ENCODE results near the gene KLHL5.
A peak's percentile ranks its signal among the peaks of the same experiment; 100 is the strongest.

KLHL5 gene

GRCh38 chr4:39044364-39044955 lies 17.6 kb upstream of the KLHL5 start:
- peak; percentile 87 for DNase-seq (ENCODE audit: low read depth, low spot score)

DNA sequence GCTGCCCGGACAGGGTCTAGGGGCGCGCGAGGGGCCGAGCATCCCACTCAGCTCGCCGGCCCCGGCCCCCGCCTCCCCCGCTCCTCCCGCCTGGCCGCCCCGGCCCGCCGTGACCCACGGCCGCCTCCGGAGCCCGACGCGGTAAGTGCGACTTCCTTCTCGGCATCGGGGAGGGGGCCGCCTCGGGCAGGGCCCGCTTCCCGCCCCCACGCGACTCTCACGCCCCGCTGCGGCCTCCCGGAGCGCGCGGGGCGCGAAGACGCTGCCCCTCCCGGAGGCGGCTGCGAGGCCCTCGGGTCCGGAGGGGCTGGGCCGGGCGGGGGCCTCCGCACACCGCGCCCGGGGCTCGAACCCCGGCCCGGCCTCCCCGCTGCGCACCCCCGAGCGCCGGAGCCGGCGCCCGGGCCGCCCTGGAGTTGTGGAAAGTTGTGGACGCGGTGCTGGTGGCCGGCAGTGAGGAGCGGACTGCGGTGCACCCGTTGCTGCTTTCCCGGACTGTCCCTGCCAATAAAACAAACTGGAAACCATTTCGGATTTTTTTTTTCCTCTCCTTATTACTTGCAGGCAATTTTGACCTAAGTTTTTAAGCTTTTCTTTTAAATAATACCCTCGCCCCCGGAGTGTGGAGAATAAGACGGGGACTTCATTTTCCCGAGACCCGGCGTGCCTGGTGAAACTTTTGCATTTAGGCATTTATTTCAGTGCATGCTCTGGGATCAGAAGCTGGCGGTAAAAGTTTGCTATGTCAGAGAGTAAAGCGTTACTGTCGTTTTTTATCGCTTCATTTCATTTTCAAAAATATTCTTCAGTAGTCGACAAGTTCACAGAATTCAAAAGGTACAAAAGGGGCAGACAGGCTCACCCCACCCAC lies 16.8 kb upstream of the KLHL5 start:
- no peak for DNase-seq (ENCODE audit: low read depth, low spot score)

- DNase-seq (ENCODE audit: low read depth, low spot score), result no peak
These were observed 16.2 kb upstream of the KLHL5 start for GRCh38 chr4:39045827-39046221.

DNA sequence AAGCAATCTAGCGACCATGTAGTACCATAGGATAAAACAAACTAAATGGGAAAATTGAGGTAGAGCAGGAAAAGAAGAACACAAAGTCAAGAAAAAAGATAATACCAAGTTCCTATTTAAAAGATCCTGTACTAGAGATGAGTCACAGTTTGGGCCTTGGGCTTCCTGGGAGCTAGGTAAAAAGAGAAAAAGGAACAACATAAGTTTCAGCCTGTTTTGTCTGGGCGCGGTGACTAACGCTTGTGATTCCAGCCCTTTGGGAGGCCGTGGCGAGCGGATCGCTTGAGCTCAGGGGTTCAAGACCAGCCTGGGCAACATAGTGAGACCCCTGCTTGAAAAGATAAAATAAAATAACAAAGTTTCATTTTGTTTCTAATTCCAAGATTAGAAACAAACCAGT lies 15.8 kb upstream of the KLHL5 start:
- DNase-seq (ENCODE audit: low read depth, low spot score), result no peak

GRCh38 chr4:39047681-39048080 lies 14.4 kb upstream of the KLHL5 start:
- no peak for DNase-seq (ENCODE audit: low read depth, low spot score)

GRCh38 chr4:39048311-39048710 lies 13.7 kb upstream of the KLHL5 start:
- no peak for DNase-seq (ENCODE audit: low read depth, low spot score)

DNA sequence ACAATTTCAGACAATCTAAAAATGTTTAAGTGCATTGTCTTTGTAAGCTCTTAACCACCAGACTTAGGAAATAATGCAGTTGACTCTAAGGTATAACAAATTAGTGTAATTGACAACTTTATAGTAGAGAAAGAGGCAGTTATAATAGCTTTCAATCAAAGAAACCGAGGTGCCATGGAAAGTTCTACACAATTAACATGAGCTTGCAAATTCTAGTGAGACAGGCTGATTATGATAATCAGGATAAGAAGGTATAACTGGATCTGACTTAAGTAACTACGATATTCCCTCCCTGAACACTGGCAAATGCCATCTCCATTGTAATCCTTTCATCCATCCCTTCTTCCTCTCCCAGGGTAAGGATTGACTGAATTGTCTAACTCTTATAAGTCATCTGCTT lies 11.4 kb upstream of the KLHL5 start:
- no peak for DNase-seq (ENCODE audit: low read depth, low spot score)

DNA sequence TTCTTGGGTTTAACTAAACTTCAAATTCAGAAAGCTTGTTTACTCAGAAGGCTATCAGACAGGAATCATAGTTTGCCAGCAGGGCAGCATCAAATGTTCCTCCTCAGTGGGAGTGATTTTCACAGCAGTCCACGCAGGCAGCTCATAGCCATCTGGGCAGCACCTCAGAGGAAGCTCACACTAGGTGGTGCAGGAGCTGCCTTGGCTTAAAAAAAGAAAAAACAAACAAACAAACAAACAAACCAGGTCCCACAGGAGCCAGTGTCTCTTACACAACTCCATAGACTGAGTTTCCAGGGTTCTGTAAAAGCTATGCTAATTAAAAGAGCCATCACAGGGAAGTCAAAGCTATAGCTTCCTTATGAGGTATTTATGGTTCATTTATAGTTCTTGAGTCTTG lies 10.5 kb upstream of the KLHL5 start:
- DNase-seq (ENCODE audit: low read depth, low spot score), result no peak

DNA sequence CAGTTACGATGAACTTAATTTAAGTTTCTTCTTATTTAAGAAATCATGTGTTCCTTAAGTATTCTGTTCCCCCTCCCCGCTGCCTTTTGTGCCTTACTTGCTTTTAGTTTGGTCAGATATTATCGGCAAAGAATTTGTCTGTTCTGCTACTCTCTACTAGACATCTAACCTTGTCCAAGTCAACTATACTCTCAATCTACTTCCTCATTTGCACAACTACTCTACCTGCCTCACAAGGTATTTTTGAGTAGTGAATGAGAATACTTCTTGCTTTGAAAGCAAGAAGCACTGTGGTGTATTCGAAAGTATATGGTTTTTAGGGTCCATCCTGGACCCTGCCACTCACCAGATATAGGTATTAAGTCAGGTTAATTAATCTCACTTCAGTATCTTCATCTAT lies 8.0 kb upstream of the KLHL5 start:
- no peak for DNase-seq (ENCODE audit: low read depth, low spot score)

- no peak for DNase-seq (ENCODE audit: low read depth, low spot score)
These were observed 7.5 kb upstream of the KLHL5 start for GRCh38 chr4:39054497-39054896.

GRCh38 chr4:39056023-39056422 lies 6.0 kb upstream of the KLHL5 start:
- DNase-seq (ENCODE audit: low read depth, low spot score), result no peak

GRCh38 chr4:39061457-39061856 lies 575 bp upstream of the KLHL5 start:
- no peak for DNase-seq (ENCODE audit: low read depth, low spot score)

DNA sequence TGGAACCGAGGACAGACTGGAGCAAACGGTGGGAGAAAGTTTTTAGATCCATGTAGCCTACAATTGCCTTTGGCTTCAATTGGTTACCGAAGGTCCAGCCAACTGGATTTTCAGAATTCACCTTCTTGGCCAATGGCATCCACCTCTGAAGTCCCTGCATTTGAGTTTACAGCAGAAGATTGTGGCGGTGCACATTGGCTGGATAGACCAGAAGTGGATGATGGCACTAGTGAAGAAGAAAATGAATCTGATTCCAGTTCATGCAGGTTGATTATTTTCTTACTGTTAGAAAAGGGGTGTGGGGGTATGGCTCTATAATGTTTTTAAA lies 702 bp downstream of the KLHL5 start:
- no peak for DNase-seq (ENCODE audit: low read depth, low spot score)

DNA sequence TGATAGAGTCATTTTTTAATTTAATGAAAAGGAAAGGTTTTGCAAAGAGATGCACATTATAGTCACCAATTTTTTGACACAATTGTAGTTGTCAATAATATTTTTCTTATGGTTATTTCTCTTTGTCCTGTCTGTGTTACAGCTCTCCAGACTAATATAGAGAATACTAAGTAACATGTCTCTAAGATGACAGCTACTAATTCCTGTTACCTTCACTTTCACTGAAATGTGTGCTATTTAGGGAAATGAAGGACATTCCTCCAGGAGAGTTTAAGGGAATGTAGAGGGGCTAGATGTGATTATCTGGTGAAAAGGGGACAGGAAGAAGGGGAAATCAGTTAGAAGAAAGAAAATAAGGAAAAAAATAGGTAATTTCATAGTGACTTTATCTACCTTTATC lies 1.4 kb downstream of the KLHL5 start:
- DNase-seq (ENCODE audit: low read depth, low spot score), result no peak

GRCh38 chr4:39066371-39066770 lies 4.3 kb downstream of the KLHL5 start:
- no peak for DNase-seq (ENCODE audit: low read depth, low spot score)

DNA sequence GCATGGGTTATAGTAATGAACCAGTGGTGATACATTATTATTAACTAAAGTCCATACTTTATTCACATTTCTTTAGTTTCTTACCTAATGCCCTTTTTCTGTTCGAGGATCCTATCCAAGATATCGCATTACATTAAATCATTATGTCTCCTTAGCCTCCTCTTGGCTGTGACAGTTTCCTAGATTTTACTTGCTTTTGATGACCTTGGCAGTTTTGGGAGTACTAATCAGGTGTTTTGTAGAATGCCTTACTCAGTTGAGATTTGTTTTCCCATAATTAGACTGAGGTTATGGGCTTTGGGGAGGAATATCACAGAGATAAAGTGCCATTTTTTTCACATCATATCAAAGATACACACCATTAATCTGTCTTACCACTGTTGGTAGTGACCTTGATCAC lies 5.0 kb downstream of the KLHL5 start:
- DNase-seq (ENCODE audit: low read depth, low spot score), result no peak

DNA sequence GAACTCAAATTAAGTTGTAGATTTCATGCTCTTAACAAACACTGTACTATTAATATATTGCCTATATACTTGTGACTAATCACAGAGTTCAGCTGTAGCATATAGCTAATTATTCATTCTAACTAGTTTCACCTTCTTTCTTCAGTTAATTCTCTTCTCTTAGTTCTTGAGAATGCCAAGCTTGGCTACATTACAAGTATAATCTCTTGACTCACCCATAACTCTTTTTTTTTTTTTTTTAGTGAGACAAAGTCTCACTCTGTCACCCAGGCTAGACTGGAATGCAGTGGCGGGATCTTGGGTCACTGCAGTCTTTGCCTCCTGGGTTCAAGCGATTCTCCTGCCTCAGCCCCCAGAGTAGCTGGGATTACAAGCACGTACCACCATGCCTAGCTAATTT lies 5.4 kb downstream of the KLHL5 start:
- no peak for DNase-seq (ENCODE audit: low read depth, low spot score)

- no peak for DNase-seq (ENCODE audit: low read depth, low spot score)
These were observed 6.9 kb downstream of the KLHL5 start for GRCh38 chr4:39068907-39069306.

- no peak for DNase-seq (ENCODE audit: low read depth, low spot score)
These were observed 16.8 kb downstream of the KLHL5 start for GRCh38 chr4:39078829-39079228.

- no peak for DNase-seq (ENCODE audit: low read depth, low spot score)
These were observed 21.1 kb downstream of the KLHL5 start for GRCh38 chr4:39083164-39083563.

DNA sequence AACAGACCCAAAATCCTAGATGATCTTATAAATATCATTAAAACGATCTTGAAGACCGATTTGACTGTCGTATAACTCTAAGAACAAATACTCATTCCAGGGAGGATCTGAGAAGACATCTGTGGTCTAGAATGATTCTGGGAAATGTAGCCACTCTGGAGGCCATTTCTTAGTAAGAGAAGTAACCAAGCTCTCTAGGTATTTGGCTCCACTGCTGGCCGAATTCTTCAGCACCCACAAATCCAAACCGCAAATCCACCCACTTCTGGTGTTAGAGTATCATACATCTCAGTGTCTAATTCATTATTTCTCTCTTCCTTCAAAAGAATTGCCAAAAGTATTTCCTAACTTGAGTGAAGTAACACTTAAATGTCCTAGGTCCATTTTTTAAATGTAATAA lies 23.9 kb downstream of the KLHL5 start:
- DNase-seq (ENCODE audit: low read depth, low spot score), result no peak

GRCh38 chr4:39096847-39097246 lies 34.8 kb downstream of the KLHL5 start:
- no peak for DNase-seq (ENCODE audit: low read depth, low spot score)

DNA sequence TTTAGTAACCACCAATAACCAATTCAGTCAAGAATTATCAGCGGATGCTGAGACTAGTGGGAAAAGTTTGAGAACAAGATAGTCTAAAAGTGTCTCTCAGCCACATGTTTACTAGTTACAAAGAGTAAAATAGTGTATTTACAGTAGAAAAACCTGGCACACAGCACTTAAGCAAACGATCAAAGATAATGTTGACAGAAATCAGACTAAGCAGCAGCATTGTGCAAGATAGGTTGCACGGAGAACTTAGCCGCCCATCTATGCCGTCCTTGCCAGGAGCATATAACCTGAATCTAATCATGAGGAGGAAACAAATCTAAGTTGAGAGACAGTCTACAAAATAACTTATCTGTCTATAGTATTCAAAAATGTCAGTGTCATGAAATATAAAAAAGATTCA lies 35.3 kb downstream of the KLHL5 start:
- no peak for DNase-seq (ENCODE audit: low read depth, low spot score)

DNA sequence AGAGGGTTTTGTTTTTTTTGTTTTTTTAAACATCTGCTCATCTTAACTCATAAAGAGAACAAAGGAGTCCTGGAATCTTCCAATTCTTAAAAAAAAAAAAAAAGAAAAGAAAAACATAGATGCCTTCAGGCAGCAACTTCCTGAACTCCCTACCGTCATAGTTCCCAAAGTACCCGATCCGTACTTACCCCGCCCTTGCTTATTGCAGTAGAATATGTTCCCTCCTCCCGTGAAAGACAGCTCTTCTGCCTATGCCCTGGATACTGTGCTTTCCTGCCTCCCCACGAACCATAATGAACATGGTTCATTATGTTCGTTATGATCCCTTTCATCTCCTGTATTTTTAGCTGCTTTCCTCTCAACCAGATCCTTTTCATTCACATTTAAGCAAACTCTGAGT lies 40.3 kb downstream of the KLHL5 start:
- no peak for DNase-seq (ENCODE audit: low read depth, low spot score)

All from activated naive CD8-positive, alpha-beta T cell treated with anti-CD3 and anti-CD28 coated beads, Interleukin-2, amount 50 U/mL, for 16 hours (primary cell).